ENCODE results near the gene EML5. TPM values are rescaled to one million over a fixed set of nuclear protein-coding genes. Genes with fewer than 3 reads are reported as not detected.

The EML5 gene
- total RNA-seq, 1 experiment from 2014 or later: 0.85 TPM

DNA sequence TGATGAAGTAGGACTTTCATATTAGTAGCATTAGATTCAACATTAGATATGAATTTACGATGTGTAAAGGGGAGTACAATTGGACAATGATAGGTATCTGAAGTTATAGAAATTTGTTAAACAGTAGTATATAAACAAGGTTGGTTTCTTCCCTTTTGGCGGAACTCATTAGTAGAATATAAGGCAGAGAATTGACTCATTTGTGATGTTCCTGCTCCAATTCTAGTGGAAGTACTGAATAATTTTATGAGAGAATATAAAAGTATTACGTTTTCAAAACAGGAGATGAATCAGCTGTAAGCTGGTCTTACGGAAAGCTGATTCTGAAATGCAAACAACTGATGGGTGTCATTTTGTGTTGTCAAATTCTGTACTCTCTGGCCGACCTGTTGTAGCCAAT, 216.5 kb downstream of the EML5 start (continued):
- TF ChIP-seq, protein P1, sequence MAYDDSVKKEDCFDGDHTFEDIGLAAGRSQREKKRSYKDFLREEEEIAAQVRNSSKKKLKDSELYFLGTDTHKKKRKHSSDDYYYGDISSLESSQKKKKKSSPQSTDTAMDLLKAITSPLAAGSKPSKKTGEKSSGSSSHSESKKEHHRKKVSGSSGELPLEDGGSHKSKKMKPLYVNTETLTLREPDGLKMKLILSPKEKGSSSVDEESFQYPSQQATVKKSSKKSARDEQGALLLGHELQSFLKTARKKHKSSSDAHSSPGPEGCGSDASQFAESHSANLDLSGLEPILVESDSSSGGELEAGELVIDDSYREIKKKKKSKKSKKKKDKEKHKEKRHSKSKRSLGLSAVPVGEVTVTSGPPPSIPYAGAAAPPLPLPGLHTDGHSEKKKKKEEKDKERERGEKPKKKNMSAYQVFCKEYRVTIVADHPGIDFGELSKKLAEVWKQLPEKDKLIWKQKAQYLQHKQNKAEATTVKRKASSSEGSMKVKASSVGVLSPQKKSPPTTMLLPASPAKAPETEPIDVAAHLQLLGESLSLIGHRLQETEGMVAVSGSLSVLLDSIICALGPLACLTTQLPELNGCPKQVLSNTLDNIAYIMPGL (CRISPR knock-in tag; IDR thresholded peaks at IDR 0.05): no peak
- TF ChIP-seq, protein P2, sequence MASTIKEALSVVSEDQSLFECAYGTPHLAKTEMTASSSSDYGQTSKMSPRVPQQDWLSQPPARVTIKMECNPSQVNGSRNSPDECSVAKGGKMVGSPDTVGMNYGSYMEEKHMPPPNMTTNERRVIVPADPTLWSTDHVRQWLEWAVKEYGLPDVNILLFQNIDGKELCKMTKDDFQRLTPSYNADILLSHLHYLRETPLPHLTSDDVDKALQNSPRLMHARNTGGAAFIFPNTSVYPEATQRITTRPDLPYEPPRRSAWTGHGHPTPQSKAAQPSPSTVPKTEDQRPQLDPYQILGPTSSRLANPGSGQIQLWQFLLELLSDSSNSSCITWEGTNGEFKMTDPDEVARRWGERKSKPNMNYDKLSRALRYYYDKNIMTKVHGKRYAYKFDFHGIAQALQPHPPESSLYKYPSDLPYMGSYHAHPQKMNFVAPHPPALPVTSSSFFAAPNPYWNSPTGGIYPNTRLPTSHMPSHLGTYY (CRISPR knock-in tag; IDR thresholded peaks at IDR 0.05): no peak
- TF ChIP-seq EMX1 (CRISPR knock-in tag; IDR thresholded peaks at IDR 0.05): no peak

DNA sequence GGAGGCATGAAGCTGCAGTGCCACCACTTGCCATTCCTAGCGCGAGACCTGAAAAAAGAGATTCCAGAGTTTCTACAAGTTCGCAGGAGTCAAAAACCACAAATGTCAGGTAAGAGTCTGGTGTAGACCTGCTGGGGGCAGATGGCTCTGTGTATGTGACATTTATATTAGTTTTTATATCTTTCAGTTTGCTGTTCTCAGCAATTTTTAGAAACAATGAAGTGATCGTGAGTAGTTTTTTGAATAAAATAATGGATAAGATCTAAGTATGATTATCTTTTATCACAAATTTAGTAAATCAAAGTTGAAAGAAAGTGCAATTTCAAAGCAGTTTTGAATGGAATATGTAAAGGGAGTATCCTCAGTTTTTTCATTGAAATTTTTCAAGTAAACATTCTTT, 220.6 kb downstream of the EML5 start:
- Mint-ChIP-seq H3K27ac (no peak overlapping the region), H3K4me3 (no peak overlapping the region), H3K4me1 (no peaks in the 10 kb centered on the region), H3K27me3 (ENCODE audit: low read depth) (no peaks in the 10 kb centered on the region), H3K36me3 (peaks cover 78% of the 10 kb centered on the region), H3K9me3 (no peaks in the 10 kb centered on the region)
- TF ChIP-seq, protein P3, sequence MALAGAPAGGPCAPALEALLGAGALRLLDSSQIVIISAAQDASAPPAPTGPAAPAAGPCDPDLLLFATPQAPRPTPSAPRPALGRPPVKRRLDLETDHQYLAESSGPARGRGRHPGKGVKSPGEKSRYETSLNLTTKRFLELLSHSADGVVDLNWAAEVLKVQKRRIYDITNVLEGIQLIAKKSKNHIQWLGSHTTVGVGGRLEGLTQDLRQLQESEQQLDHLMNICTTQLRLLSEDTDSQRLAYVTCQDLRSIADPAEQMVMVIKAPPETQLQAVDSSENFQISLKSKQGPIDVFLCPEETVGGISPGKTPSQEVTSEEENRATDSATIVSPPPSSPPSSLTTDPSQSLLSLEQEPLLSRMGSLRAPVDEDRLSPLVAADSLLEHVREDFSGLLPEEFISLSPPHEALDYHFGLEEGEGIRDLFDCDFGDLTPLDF (CRISPR knock-in tag; IDR thresholded peaks at IDR 0.05): no peak
- TF ChIP-seq GRHL2 (CRISPR knock-in tag; IDR thresholded peaks at IDR 0.05; ENCODE audit: insufficient replicate concordance, severe bottlenecking) (no peak), JUN (CRISPR knock-in tag; IDR thresholded peaks at IDR 0.05) (no peak), ZNF263 (CRISPR knock-in tag; IDR thresholded peaks at IDR 0.05; ENCODE audit: low read depth) (no peak), ZNF416 (CRISPR knock-in tag; IDR thresholded peaks at IDR 0.05) (no peak), ZNF232 (CRISPR knock-in tag; IDR thresholded peaks at IDR 0.05) (no peak), NFYB (CRISPR knock-in tag; conservative IDR thresholded peaks at IDR 0.05; ENCODE audit: low read depth) (no peak)
- TF ChIP-seq, protein P4, sequence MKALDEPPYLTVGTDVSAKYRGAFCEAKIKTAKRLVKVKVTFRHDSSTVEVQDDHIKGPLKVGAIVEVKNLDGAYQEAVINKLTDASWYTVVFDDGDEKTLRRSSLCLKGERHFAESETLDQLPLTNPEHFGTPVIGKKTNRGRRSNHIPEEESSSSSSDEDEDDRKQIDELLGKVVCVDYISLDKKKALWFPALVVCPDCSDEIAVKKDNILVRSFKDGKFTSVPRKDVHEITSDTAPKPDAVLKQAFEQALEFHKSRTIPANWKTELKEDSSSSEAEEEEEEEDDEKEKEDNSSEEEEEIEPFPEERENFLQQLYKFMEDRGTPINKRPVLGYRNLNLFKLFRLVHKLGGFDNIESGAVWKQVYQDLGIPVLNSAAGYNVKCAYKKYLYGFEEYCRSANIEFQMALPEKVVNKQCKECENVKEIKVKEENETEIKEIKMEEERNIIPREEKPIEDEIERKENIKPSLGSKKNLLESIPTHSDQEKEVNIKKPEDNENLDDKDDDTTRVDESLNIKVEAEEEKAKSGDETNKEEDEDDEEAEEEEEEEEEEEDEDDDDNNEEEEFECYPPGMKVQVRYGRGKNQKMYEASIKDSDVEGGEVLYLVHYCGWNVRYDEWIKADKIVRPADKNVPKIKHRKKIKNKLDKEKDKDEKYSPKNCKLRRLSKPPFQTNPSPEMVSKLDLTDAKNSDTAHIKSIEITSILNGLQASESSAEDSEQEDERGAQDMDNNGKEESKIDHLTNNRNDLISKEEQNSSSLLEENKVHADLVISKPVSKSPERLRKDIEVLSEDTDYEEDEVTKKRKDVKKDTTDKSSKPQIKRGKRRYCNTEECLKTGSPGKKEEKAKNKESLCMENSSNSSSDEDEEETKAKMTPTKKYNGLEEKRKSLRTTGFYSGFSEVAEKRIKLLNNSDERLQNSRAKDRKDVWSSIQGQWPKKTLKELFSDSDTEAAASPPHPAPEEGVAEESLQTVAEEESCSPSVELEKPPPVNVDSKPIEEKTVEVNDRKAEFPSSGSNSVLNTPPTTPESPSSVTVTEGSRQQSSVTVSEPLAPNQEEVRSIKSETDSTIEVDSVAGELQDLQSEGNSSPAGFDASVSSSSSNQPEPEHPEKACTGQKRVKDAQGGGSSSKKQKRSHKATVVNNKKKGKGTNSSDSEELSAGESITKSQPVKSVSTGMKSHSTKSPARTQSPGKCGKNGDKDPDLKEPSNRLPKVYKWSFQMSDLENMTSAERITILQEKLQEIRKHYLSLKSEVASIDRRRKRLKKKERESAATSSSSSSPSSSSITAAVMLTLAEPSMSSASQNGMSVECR (CRISPR knock-in tag; IDR thresholded peaks at IDR 0.05; ENCODE audit: borderline replicate concordance): no peak
- TF ChIP-seq, protein P5, sequence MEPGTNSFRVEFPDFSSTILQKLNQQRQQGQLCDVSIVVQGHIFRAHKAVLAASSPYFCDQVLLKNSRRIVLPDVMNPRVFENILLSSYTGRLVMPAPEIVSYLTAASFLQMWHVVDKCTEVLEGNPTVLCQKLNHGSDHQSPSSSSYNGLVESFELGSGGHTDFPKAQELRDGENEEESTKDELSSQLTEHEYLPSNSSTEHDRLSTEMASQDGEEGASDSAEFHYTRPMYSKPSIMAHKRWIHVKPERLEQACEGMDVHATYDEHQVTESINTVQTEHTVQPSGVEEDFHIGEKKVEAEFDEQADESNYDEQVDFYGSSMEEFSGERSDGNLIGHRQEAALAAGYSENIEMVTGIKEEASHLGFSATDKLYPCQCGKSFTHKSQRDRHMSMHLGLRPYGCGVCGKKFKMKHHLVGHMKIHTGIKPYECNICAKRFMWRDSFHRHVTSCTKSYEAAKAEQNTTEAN (CRISPR knock-in tag; IDR thresholded peaks at IDR 0.05): no peak
- TF ChIP-seq, protein P6, sequence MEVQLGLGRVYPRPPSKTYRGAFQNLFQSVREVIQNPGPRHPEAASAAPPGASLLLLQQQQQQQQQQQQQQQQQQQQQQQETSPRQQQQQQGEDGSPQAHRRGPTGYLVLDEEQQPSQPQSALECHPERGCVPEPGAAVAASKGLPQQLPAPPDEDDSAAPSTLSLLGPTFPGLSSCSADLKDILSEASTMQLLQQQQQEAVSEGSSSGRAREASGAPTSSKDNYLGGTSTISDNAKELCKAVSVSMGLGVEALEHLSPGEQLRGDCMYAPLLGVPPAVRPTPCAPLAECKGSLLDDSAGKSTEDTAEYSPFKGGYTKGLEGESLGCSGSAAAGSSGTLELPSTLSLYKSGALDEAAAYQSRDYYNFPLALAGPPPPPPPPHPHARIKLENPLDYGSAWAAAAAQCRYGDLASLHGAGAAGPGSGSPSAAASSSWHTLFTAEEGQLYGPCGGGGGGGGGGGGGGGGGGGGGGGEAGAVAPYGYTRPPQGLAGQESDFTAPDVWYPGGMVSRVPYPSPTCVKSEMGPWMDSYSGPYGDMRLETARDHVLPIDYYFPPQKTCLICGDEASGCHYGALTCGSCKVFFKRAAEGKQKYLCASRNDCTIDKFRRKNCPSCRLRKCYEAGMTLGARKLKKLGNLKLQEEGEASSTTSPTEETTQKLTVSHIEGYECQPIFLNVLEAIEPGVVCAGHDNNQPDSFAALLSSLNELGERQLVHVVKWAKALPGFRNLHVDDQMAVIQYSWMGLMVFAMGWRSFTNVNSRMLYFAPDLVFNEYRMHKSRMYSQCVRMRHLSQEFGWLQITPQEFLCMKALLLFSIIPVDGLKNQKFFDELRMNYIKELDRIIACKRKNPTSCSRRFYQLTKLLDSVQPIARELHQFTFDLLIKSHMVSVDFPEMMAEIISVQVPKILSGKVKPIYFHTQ (CRISPR knock-in tag; IDR thresholded peaks at IDR 0.05): no peak
- TF ChIP-seq, protein P7, sequence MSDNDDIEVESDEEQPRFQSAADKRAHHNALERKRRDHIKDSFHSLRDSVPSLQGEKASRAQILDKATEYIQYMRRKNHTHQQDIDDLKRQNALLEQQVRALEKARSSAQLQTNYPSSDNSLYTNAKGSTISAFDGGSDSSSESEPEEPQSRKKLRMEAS (CRISPR knock-in tag; IDR thresholded peaks at IDR 0.05): no peak
- TF ChIP-seq, protein P8, sequence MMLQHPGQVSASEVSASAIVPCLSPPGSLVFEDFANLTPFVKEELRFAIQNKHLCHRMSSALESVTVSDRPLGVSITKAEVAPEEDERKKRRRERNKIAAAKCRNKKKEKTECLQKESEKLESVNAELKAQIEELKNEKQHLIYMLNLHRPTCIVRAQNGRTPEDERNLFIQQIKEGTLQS (CRISPR knock-in tag; conservative IDR thresholded peaks at IDR 0.05): no peak
- TF ChIP-seq, protein P9, sequence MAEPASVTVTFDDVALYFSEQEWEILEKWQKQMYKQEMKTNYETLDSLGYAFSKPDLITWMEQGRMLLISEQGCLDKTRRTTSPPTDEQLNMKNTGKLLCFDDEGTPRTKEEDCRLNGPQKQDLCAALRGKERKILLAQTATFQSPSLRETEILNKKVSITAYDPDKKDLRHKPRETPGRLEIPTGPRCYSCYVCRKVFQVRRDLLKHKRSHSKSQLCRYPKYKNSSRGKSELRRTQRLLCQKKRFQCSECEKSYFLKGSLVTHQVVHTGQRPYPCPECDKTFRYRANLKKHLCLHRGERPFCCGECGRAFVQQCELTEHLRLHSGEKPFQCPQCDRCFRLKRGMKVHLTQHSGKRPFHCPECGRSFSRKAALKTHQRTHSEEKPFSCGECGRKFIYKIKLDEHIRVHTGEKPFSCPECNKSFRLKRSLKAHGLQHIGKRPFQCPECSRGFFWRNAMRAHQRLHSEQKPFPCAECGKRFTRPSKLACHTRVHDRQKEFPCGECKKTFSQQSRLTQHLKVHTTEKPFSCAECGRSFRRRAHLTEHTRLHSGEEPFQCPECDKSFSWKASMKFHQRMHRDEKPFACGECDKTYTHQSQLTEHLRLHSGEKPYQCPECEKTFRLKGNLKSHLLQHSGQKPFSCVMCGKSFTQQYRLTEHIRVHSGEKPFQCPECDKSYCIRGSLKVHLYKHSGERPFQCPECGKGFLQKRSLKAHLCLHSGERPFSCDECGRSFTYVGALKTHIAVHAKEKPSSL (CRISPR knock-in tag; conservative IDR thresholded peaks at IDR 0.05): no peak
- ChIA-PET POLR2A (no interaction called here), CTCF (no interaction called here)
- no peak for DNase-seq (ENCODE audit: low spot score)
- ATAC-seq: no peak
